Middle frontal gyrus (tissue), 1 donor: ENCODE data around the gene NACAD.

Experiments
- DNase-seq: peaks from one replicate; pipeline ENCODE4 v3.0.0-alpha.2; 2015; ENCODE audit warnings: low spot score; ENCODE audit errors: extremely low spot score

Gene NACAD

DNA sequence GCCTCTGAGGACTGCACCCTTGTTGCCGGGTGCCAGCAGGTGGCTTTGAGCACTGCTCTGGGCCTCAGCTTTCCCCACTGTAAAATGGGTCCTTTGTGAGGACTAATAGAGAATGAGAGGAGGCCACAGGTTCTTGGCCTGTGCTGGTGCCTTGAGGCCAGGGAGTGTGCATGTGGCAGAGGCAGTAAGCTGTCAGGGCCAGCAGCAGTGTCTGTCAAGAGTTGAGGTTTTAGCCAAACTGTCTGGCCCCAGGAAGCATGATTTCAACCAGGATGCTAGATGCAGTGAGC is 13.5 kb downstream of the NACAD start:
- no peak for DNase-seq

- DNase-seq: no peak
Observed at GRCh38 chr7:45074528-45075354, 14.0 kb downstream of the NACAD start.

DNA sequence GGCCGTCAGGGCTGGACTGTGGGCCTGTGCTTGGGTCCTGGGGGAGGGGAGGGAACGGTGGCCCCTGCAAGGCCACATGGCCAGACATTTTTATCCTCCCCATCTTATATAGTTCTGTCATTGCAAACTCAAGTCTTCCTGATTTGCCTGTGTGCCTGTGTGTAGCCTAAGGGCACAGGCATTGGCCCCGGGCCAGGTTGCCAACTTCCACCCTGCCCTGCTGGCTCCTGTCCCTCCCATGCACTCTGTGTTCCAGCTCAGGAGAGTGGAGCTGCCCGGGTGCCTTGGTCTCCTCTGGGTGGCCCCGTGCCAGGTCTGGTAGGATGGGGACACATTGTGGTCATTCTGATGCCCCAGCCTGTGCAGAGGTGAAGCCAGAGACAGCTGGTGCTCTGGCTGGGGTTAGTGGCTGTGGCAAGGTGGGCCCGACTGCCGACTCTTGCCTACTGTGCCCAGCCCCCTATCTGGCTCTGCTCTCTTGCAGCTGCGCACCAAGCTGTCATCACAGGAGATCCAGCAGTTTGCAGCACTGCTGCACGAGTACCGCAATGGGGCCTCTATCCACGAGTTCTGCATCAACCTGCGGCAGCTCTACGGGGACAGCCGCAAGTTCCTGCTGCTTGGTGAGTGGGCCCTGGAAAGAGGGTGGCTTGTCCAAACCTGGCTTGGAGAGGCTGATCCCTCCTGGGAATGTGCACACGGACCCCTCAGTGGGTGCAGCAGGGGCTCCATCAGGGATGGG is 14.8 kb downstream of the NACAD start:
- no peak for DNase-seq

- no peak for DNase-seq
Observed at GRCh38 chr7:45073031-45073785, 15.6 kb downstream of the NACAD start.

DNA sequence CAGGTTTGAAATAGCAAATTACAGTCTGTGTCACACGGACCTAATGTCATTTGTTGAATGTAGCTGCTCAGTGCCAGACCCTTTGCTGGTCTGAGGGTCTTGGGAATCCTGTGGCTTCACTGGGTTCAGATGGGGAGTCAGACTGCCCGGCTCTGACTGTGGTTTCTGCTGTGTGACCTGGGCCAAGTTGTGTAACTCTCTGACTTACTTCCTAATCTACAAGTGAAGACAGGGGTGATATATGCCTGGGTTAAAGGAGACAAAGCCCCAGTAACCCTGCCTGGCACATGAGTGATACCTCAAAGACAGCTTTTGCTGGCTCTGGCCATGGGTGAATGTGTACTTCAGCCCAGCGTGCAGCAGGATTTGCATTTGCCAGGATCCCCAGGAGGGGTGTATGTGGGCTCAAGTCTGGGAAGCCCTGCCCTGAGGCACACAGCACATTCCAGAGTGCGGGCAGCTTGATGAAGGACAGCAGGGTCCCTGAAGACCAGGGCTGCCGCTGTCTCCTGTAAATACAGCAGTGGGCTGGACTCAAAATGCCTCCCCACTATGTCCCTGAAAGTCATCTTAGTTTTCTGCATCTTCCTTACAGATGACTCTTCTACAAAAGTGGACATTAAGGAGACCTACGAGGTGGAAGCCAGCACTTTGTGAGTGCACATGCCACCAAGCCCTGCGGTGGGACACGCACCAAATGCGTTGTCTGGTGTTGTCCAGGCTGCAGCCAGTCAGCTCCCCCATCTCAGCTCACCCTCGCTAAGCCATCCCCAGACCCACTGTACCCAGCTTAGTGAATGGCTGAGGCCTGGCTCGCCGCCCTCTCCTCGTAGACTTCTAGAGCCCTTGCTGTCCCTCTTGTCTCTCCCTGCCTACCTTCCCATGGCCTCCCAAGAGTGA is 16.4 kb downstream of the NACAD start:
- DNase-seq: no peak

- DNase-seq: no peak
Observed at GRCh38 chr7:45071528-45071927, 17.2 kb downstream of the NACAD start.

DNA sequence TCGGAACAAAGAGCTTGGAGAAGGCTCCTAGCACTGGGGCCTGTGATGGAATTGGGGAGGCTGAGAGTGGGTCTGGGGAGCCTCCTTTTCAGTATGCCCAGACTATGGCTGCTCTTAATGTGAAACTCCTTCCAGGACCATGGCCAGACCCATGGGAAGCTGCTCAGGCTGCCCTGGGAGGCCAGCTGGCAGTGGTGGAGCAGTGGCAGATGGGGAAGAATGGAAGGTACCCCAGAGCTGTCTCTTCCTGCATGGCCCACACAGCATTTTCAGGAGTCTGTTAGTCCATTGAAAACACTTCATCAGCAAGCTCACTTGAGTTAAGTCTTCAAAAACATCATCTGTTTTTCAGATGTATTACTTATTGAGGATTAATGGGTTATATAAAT is 18.5 kb downstream of the NACAD start:
- DNase-seq: no peak

GRCh38 chr7:45069444-45070253 is 19.1 kb downstream of the NACAD start:
- no peak for DNase-seq

DNA sequence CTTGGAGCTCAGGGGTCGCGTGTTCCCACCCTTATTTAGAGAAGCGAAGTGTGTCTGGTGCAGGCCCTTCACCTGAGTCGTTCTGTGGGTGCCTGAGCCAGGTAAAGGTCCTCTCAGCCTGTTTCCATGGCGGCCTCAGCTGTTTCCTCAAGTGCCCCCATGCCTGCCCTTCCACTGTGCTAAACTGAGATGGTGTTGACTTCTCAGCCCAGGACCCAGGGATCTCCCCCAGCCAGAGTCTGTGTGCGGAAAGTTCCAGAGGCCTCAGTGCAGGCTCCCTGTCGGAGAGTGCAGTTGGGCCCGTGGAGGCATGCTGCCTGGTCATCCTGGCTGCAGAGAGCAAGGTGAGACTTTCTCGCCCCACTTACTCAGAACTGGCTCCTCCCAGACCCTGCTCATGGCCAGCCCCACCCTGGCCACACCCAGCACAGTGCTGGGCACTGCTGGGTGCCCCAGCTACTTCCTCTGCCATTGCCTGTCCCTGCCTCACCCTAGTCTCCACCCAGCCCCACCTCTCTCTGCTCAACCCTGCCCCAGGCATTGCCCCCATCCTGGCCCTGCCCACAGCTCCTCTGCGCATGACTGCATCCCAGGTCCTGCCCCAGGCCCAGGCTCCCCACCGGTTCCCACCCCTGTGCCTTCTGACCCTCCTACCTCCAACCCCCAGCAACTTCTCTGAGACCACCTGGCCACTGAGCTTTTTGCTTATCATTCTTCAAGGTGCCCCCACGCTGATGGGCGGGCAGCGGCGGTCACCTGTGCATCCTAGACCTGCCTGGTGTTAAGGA is 20.3 kb downstream of the NACAD start:
- no peak for DNase-seq

DNA sequence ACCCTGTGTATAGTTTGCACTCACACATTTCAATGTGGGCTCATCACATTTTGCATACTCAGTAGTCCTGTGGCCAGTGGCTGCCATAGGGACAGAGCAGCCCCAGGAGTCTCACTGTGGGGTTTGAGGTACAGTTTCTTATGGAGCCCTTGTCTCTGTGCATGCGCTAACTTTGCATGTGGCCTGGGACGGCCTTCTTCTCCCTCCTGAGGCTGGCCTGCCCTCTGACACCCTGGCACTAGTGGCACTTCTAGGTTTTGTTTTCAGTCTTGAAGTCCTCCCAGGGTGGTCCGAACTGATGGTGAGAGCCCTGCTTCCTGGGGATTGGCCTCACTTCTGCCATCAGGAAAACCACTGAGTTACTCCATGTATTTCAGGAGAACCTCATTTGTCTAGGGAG is 21.2 kb downstream of the NACAD start:
- DNase-seq: no peak

- no peak for DNase-seq
Observed at GRCh38 chr7:45066409-45066808, 22.4 kb downstream of the NACAD start.

- no peak for DNase-seq
Observed at GRCh38 chr7:45065031-45065995, 23.5 kb downstream of the NACAD start.

GRCh38 chr7:45064047-45064725 is 24.6 kb downstream of the NACAD start:
- no peak for DNase-seq

- DNase-seq: no peak
Observed at GRCh38 chr7:45061806-45062425, 26.9 kb downstream of the NACAD start.

DNA sequence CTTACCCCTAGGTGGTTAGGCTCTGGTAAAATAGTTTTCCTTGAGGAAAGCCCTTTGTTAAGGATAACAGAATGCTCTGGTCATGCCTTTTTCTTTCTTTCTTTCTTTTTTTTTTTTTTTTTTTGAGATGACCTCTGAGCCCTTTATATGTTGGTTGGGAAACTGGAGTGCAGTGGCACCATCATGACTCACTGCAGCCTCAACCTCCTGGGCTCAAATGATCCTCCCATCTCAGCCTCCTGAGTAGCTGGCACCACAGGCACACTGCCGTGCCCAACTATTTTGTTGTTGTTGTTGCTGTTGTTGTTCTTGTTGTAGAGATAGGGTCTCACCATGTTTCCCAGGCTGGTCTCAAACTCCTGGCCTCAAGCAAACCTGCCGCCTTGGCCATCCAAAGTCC is 27.4 kb downstream of the NACAD start:
- DNase-seq: no peak

GRCh38 chr7:45060295-45060694 is 28.5 kb downstream of the NACAD start:
- no peak for DNase-seq

DNA sequence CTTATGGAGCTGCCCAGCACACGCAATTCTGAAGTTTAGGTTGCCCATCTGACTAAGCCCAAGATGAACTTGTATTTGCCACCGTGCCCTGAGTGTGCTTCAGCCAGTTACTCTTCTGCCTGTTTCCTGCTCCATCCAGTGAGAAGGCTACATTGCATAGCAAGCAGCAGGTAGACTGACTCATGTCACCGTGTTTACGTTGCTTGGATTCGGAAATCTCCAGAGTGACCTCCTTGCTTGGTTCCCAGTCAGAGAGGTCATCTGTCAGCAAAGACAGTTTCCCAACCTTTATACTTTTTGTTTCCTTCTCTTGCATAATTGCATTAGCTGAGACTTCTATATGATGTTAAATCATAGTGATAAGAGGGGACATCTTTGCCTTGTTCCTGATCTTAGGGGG is 30.9 kb downstream of the NACAD start:
- DNase-seq: no peak
